ENCODE data around the gene THSD7A. TPM values are rescaled to one million over a fixed set of nuclear protein-coding genes. Genes with fewer than 3 reads are reported as not detected.

Gene THSD7A
- polyA plus RNA-seq, 1 donor (not counting 4 experiments of a cell fraction or from before 2014, with no cell fraction given) = not detected

DNA sequence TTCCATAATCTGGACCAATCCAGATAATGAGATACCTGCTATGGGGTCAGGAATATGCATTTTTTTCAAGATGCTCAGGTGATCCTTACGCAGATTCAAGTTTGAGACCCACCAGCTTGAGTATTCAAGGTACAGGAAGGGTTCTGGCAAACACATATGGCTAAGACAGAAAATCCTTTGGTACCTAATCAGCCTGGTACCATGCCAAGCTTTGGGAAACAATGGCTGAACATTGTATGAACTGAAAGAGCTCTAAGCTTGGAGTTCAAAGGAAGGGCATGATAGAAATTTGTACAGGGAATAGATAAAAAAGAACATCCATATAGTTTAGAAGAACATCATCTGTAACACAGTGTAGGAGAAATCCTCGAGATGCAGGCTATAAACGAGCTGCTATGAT, 382.7 kb downstream of the THSD7A start:
- Histone ChIP-seq H3K27ac (ENCODE audit: control insufficient read depth, insufficient read depth, low read length) (no peak overlapping the region), H4K20me1 (ENCODE audit: control insufficient read depth, extremely low read depth, insufficient read depth, low read length) (no peaks in the 10 kb centered on the region), H3K4me1 (ENCODE audit: control insufficient read depth, extremely low read depth, insufficient read depth, low read length) (no peaks in the 10 kb centered on the region), H3K9ac (ENCODE audit: control insufficient read depth, extremely low read depth, insufficient read depth, low read length) (no peak overlapping the region), H3K27me3 (ENCODE audit: control insufficient read depth, extremely low read depth, insufficient read depth, low read length) (no peaks in the 10 kb centered on the region), H3K4me2 (ENCODE audit: control insufficient read depth, extremely low read depth, insufficient read depth, low read depth, low read length) (no peak overlapping the region), H3K36me3 (ENCODE audit: control insufficient read depth in 2 of 2, extremely low read depth in 1 of 2, insufficient read depth in 2 of 2, low read length in 2 of 2) (no peaks in the 10 kb centered on the region), H3K4me3 (ENCODE audit: control insufficient read depth in 2 of 3, extremely low read depth in 1 of 3, insufficient read depth in 2 of 3, low read depth in 1 of 3, low read length in 3 of 3) (no peak overlapping the region), H3K79me2 (ENCODE audit: control insufficient read depth, insufficient read depth, low read length) (no peaks in the 10 kb centered on the region), H3K9me3 (ENCODE audit: control insufficient read depth, low read depth, low read length) (no peaks in the 10 kb centered on the region), H2AFZ (ENCODE audit: control insufficient read depth, low read length) (no peak overlapping the region), H3K9me1 (ENCODE audit: control insufficient read depth, extremely low read depth, insufficient read depth, low read length) (no peaks in the 10 kb centered on the region)
- dilution Hi-C loops (cut with MboI; ENCODE audit: extremely low pct_ligation_motif_present, low sequenced_read_pairs) = no loop called here
- no peak for TF ChIP-seq EZH2 (IDR thresholded peaks at IDR 0.05; ENCODE audit: low read length)
- TF ChIP-seq, protein P1, sequence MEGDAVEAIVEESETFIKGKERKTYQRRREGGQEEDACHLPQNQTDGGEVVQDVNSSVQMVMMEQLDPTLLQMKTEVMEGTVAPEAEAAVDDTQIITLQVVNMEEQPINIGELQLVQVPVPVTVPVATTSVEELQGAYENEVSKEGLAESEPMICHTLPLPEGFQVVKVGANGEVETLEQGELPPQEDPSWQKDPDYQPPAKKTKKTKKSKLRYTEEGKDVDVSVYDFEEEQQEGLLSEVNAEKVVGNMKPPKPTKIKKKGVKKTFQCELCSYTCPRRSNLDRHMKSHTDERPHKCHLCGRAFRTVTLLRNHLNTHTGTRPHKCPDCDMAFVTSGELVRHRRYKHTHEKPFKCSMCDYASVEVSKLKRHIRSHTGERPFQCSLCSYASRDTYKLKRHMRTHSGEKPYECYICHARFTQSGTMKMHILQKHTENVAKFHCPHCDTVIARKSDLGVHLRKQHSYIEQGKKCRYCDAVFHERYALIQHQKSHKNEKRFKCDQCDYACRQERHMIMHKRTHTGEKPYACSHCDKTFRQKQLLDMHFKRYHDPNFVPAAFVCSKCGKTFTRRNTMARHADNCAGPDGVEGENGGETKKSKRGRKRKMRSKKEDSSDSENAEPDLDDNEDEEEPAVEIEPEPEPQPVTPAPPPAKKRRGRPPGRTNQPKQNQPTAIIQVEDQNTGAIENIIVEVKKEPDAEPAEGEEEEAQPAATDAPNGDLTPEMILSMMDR (optimal IDR thresholded peaks at IDR 0.05 in 1 of 3, IDR thresholded peaks at IDR 0.05 in 1 of 3, conservative IDR thresholded peaks at IDR 0.05 in 1 of 3; ENCODE audit: extremely low read depth in 1 of 3, insufficient read depth in 2 of 3, low read length in 3 of 3) = no peak
- no peak for DNase-seq (ENCODE audit: low read depth, low spot score)
- no peak for FAIRE-seq

DNA sequence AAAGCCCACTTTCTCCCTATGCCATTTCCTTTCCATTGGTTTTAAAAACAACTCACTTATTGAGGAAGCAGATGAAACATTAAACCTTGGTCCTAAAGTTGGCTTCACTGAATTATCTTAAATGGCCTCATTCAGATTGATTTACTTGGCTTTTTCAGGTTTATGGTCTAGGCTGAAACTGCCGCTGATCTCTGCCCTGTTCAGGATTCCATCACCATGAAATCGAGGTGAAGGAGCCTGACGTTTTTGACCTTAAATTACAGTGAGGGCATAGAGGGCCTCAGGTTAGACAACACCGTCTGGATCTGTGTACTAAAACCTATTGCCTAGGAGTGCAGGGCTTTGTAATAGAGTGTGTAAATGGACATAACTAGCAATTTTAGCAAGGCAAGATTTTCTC, 383.7 kb downstream of the THSD7A start:
- H2AFZ ChIP-seq (ENCODE audit: control insufficient read depth, low read length) = no peak overlapping the region
- no peaks in the 10 kb centered on the region for H4K20me1 ChIP-seq (ENCODE audit: control insufficient read depth, extremely low read depth, insufficient read depth, low read length)
- H3K9ac ChIP-seq (ENCODE audit: control insufficient read depth, extremely low read depth, insufficient read depth, low read length) = no peak overlapping the region
- H3K9me3 ChIP-seq (ENCODE audit: control insufficient read depth, low read depth, low read length) = no peaks in the 10 kb centered on the region
- H3K27me3 ChIP-seq (ENCODE audit: control insufficient read depth, extremely low read depth, insufficient read depth, low read length) = no peaks in the 10 kb centered on the region
- no peaks in the 10 kb centered on the region for H3K4me1 ChIP-seq (ENCODE audit: control insufficient read depth, extremely low read depth, insufficient read depth, low read length)
- no peaks in the 10 kb centered on the region for H3K79me2 ChIP-seq (ENCODE audit: control insufficient read depth, insufficient read depth, low read length)
- no peak overlapping the region for H3K27ac ChIP-seq (ENCODE audit: control insufficient read depth, insufficient read depth, low read length)
- no peak overlapping the region for H3K4me3 ChIP-seq (ENCODE audit: control insufficient read depth in 2 of 3, extremely low read depth in 1 of 3, insufficient read depth in 2 of 3, low read depth in 1 of 3, low read length in 3 of 3)
- TF ChIP-seq, protein P1 (optimal IDR thresholded peaks at IDR 0.05 in 1 of 3, IDR thresholded peaks at IDR 0.05 in 1 of 3, conservative IDR thresholded peaks at IDR 0.05 in 1 of 3; ENCODE audit: extremely low read depth in 1 of 3, insufficient read depth in 2 of 3, low read length in 3 of 3) = no peak
- no peak for TF ChIP-seq EZH2 (IDR thresholded peaks at IDR 0.05; ENCODE audit: low read length)
- dilution Hi-C loops (cut with MboI; ENCODE audit: extremely low pct_ligation_motif_present, low sequenced_read_pairs) = no loop called here
- DNase-seq (ENCODE audit: low read depth, low spot score) (no peak), FAIRE-seq (no peak)
- H3K9me1 ChIP-seq (ENCODE audit: control insufficient read depth, extremely low read depth, insufficient read depth, low read length) = no peaks in the 10 kb centered on the region
- H3K36me3 ChIP-seq (ENCODE audit: control insufficient read depth in 2 of 2, extremely low read depth in 1 of 2, insufficient read depth in 2 of 2, low read length in 2 of 2) = no peaks in the 10 kb centered on the region
- no peak overlapping the region for H3K4me2 ChIP-seq (ENCODE audit: control insufficient read depth, extremely low read depth, insufficient read depth, low read depth, low read length)

Measured in keratinocyte (primary cell).